Liver (tissue), 9 donors: ENCODE results near the gene NOG. TPM values are rescaled to one million over a fixed set of nuclear protein-coding genes. Genes with fewer than 3 reads are reported as not detected.

Experiments
- DNase-seq: peaks from one replicate; pipeline ENCODE4 v3.0.0-alpha.2; 2017; ENCODE audit warnings: low spot score
- H3K27ac ChIP-seq, 2 donors: one replicate each; pipeline ENCODE4 v1.7.0; 2013; ENCODE audit warnings: inconsistent platforms in 2 of 2, low read length in 2 of 2, control low read depth in 1 of 2, low read depth in 1 of 2, mild to moderate bottlenecking in 1 of 2
- H3K27me3 ChIP-seq, 4 donors: one replicate each; pipeline versions ENCODE4 v1.6.1 to v1.7.0; 2013; ENCODE audit warnings: low read length in 3 of 4, inconsistent platforms in 1 of 4, mild to moderate bottlenecking in 1 of 4, moderate library complexity in 1 of 4; ENCODE audit not compliant: control insufficient read depth in 4 of 4, insufficient read depth in 4 of 4
- H3K36me3 ChIP-seq, 4 donors: one replicate each; pipeline versions ENCODE4 v1.6.1 to v1.7.0; 2013; ENCODE audit warnings: low read length in 3 of 4, mild to moderate bottlenecking in 3 of 4, low read depth in 1 of 4, moderate library complexity in 1 of 4; ENCODE audit not compliant: control insufficient read depth in 4 of 4, insufficient read depth in 3 of 4
- H3K4me1 ChIP-seq, 4 donors: one replicate each; pipeline versions ENCODE4 v1.6.1 to v1.7.0; 2013; ENCODE audit warnings: low read length in 3 of 4, mild to moderate bottlenecking in 3 of 4, moderate library complexity in 1 of 4; ENCODE audit not compliant: control insufficient read depth in 4 of 4, insufficient read depth in 4 of 4
- H3K4me3 ChIP-seq, 3 donors: one replicate each; pipeline versions ENCODE4 v1.6.1 to v1.7.0; 2013; ENCODE audit warnings: low read length in 3 of 3, control low read depth in 1 of 3, low read depth in 1 of 3, mild to moderate bottlenecking in 1 of 3
- H3K9ac ChIP-seq, 2 donors: one replicate each; pipeline ENCODE4 v1.7.0; 2013; ENCODE audit warnings: low read length in 2 of 2, mild to moderate bottlenecking in 2 of 2, moderate library complexity in 2 of 2, control low read depth in 1 of 2, low read depth in 1 of 2
- H3K9me3 ChIP-seq, 4 donors: one replicate each; pipeline versions ENCODE4 v1.6.1 to v1.7.0; 2013; ENCODE audit warnings: low read length in 3 of 4; ENCODE audit not compliant: control insufficient read depth in 4 of 4
- FOXA1 ChIP-seq: IDR thresholded peaks from 2 replicates; pipeline ENCODE4 v1.6.1; 2016; ENCODE audit warnings: antibody characterized with exemption
- FOXA2 ChIP-seq: IDR thresholded peaks from 2 replicates; pipeline ENCODE4 v1.6.1; 2016; ENCODE audit warnings: antibody characterized with exemption
- GABPA ChIP-seq, 2 donors: IDR thresholded peaks in 1 of 2; conservative IDR thresholded peaks in 1 of 2; 2 replicates each; pipeline ENCODE4 v1.6.1; 2016; ENCODE audit warnings: antibody characterized with exemption in 2 of 2, mild to moderate bottlenecking in 1 of 2, moderate library complexity in 1 of 2
- HNF4A ChIP-seq, 2 donors: conservative IDR thresholded peaks; 2 replicates each; pipeline ENCODE4 v1.6.1; 2016; ENCODE audit warnings: antibody characterized with exemption in 2 of 2, mild to moderate bottlenecking in 2 of 2
- HNF4G ChIP-seq: IDR thresholded peaks from 2 replicates; pipeline ENCODE4 v1.6.1; 2016; ENCODE audit warnings: antibody characterized with exemption
- JUND ChIP-seq, 2 donors: IDR thresholded peaks; 2 replicates each; pipeline ENCODE4 v1.6.1; 2016; ENCODE audit warnings: antibody characterized with exemption in 2 of 2
- RXRA ChIP-seq, 2 donors: IDR thresholded peaks; 2 replicates each; pipeline ENCODE4 v1.6.1; 2017 to 2018; ENCODE audit warnings: antibody characterized with exemption in 2 of 2, mild to moderate bottlenecking in 1 of 2
- SP1 ChIP-seq: IDR thresholded peaks from 2 replicates; pipeline ENCODE4 v1.6.1; 2018; ENCODE audit warnings: antibody characterized with exemption, mild to moderate bottlenecking
- TAF1 ChIP-seq: conservative IDR thresholded peaks from 2 replicates; pipeline ENCODE4 v1.6.1; 2016; ENCODE audit warnings: antibody characterized with exemption, mild to moderate bottlenecking
- YY1 ChIP-seq: IDR thresholded peaks from 2 replicates; pipeline ENCODE4 v1.6.1; 2016; ENCODE audit warnings: antibody characterized with exemption, mild to moderate bottlenecking
- ZBTB33 ChIP-seq: IDR thresholded peaks from 2 replicates; pipeline ENCODE4 v1.6.1; 2016; ENCODE audit warnings: antibody characterized with exemption
- WGBS: extraction: QIAGEN DNeasy Blood & Tissue Kit; methylation state at CpG from one replicate; pipeline ENCODE4 v1.1.7; 2013; 5-methylcytosine and 5-hydroxymethylcytosine counted together
- polyA plus RNA-seq, 2 donors: library from polyadenylated mRNA; stranded (reverse) in 1 of 2; unstranded in 1 of 2; fragments of 200-250 nt in 1 of 2; fragments of >200 nt in 1 of 2; fragmentation: Nextera tagmentation in 1 of 2; extraction: Ambion mirVana in 1 of 2; gene quantifications; one replicate each; pipeline versions ENCODE4 v1.2.1 to v1.2.3, GENCODE V29; 2013 to 2015
- total RNA-seq, 2 donors: library from RNA; depleted of rRNA; stranded (reverse); fragments of >200 nt; gene quantifications; one replicate each; pipeline ENCODE4 v1.2.3, GENCODE V29; 2014
- TF ChIP-seq, protein P1 (sequence below): IDR thresholded peaks from 2 replicates; pipeline ENCODE4 v1.6.1; 2016; ENCODE audit warnings: antibody characterized with exemption
- TF ChIP-seq, protein P2 (sequence below): IDR thresholded peaks from 2 replicates; pipeline ENCODE4 v1.6.1; 2016; ENCODE audit warnings: antibody characterized with exemption
- TF ChIP-seq, protein P3 (sequence below): fragments of 150-350 bp; IDR thresholded peaks from 2 replicates; pipeline ENCODE4 v1.5.1; 2017; ENCODE audit warnings: improper control_type of control experiment, low read depth, low read length; ENCODE audit not compliant: missing input control
- donor health status: healthy.
- donor health status: healthy.
- donor health status: healthy.
- donor health status: healthy.
- donor health status: healthy.

NOG gene
- total and polyA plus RNA-seq, 4 donors = 0.37 TPM; not detected in 3

- Histone ChIP-seq H3K27me3 (peaks cover 0 to 15% (median 8%) of the 10 kb centered on the region in 4 donors), H3K27ac (no peak overlapping the region), H3K36me3 (no peaks in the 10 kb centered on the region), H3K4me3 (no peak overlapping the region), H3K9ac (no peak overlapping the region), H3K4me1 (peaks cover 3 to 18% (median 9%) of the 10 kb centered on the region in 4 donors), H3K9me3 (no peaks in the 10 kb centered on the region)
- TF ChIP-seq, protein P1, sequence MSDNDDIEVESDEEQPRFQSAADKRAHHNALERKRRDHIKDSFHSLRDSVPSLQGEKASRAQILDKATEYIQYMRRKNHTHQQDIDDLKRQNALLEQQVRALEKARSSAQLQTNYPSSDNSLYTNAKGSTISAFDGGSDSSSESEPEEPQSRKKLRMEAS = no peak
- TF ChIP-seq, protein P2, sequence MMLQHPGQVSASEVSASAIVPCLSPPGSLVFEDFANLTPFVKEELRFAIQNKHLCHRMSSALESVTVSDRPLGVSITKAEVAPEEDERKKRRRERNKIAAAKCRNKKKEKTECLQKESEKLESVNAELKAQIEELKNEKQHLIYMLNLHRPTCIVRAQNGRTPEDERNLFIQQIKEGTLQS = no peak
- TF ChIP-seq, protein P3, sequence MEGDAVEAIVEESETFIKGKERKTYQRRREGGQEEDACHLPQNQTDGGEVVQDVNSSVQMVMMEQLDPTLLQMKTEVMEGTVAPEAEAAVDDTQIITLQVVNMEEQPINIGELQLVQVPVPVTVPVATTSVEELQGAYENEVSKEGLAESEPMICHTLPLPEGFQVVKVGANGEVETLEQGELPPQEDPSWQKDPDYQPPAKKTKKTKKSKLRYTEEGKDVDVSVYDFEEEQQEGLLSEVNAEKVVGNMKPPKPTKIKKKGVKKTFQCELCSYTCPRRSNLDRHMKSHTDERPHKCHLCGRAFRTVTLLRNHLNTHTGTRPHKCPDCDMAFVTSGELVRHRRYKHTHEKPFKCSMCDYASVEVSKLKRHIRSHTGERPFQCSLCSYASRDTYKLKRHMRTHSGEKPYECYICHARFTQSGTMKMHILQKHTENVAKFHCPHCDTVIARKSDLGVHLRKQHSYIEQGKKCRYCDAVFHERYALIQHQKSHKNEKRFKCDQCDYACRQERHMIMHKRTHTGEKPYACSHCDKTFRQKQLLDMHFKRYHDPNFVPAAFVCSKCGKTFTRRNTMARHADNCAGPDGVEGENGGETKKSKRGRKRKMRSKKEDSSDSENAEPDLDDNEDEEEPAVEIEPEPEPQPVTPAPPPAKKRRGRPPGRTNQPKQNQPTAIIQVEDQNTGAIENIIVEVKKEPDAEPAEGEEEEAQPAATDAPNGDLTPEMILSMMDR = no peak
- TF ChIP-seq ZBTB33 (no peak), TAF1 (no peak), FOXA1 (no peak), HNF4G (no peak), JUND (IDR thresholded peaks at IDR 0.05) (no peak), HNF4A (conservative IDR thresholded peaks at IDR 0.05) (no peak), SP1 (no peak), YY1 (no peak), FOXA2 (no peak)
- DNase-seq = no peak
- 94% methylated on average over 1 of the region's 1 CpG for WGBS
These were observed 6.8 kb downstream of the NOG start for GRCh38 chr17:56600256-56600655.

DNA sequence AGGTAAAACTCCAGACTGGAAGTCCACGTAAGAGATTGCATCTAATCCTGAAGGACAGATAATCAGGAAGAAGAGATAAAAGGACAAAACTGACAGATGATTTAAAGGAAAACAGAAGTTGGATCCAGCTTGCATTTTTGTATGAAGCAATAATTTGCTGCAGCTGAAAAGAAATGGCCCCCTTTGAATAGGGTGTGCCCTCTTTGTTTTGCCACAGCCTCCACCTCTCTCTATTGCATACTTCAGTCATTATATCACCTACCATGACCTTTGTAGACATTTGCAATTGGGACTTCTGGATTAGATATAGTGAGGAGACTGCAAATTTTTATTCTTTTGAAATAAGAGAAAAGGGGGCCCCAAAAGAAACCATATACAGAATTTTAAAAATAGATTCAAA is 8.1 kb downstream of the NOG start:
- H3K36me3 ChIP-seq = no peaks in the 10 kb centered on the region
- DNase-seq = no peak
- TF ChIP-seq FOXA2 (no peak), GABPA (IDR thresholded peaks at IDR 0.05 in 1 of 2, conservative IDR thresholded peaks at IDR 0.05 in 1 of 2) (no peak), RXRA (IDR thresholded peaks at IDR 0.05) (no peak)
- TF ChIP-seq, protein P3 = no peak
- peaks cover 3 to 13% (median 7%) of the 10 kb centered on the region in 4 donors for H3K4me1 ChIP-seq
- H3K9ac ChIP-seq = no peak overlapping the region
- peaks cover 0 to 15% (median 7%) of the 10 kb centered on the region in 4 donors for H3K27me3 ChIP-seq
- H3K4me3 ChIP-seq = no peak overlapping the region
- H3K27ac ChIP-seq = no peak overlapping the region
- no peaks in the 10 kb centered on the region for H3K9me3 ChIP-seq
- WGBS = 76% methylated on average over 1 of the region's 1 CpG
